K562 (cell line): ENCODE measurements around the gene SLC39A5. TPM values are rescaled to one million over a fixed set of nuclear protein-coding genes. Genes with fewer than 3 reads are reported as not detected.
A peak's percentile ranks its signal among the peaks of the same experiment; 100 is the strongest.

Experiments
- ESRRA ChIP-seq: fragments of 450-650 bp; IDR thresholded peaks from 2 replicates; pipeline ENCODE4 v1.6.1; 2014; ENCODE audit warnings: low read depth, mild to moderate bottlenecking, moderate library complexity, borderline replicate concordance
- EZH2 ChIP-seq: IDR thresholded peaks from 2 replicates; pipeline ENCODE4 v1.6.1; 2012; ENCODE audit warnings: low read depth, mild to moderate bottlenecking, inconsistent platforms, low read length, borderline replicate concordance
- GATAD2A ChIP-seq: fragments of 450-650 bp; IDR thresholded peaks from 2 replicates; pipeline ENCODE4 v1.6.1; 2017
- HBP1 ChIP-seq: fragments of 450-650 bp; formaldehyde crosslinking; IDR thresholded peaks from 2 replicates; pipeline ENCODE4 v1.4.0; 2022; ENCODE audit warnings: missing genetic modification characterization
- MYNN ChIP-seq, 2 experiments: sonication (generic); formaldehyde crosslinking in 1 of 2; IDR thresholded peaks; 2 replicates each; pipeline versions ENCODE4 v1.5.0 to v1.6.1; 2016 to 2020; ENCODE audit warnings: antibody characterized with exemption in 1 of 2, missing genetic modification reagents in 1 of 2
- ZMIZ1 ChIP-seq, 2 experiments: fragments of 150-350 bp in 1 of 2; IDR thresholded peaks; 2 replicates each; pipeline ENCODE4 v1.6.1; 2012 to 2016; ENCODE audit warnings: low read depth in 2 of 2, low read length in 2 of 2, mild to moderate bottlenecking in 1 of 2, moderate library complexity in 1 of 2
- ZNF766 ChIP-seq: fragments of 200-800 bp; sonication (Bioruptor generic); conservative IDR thresholded peaks from 2 replicates; pipeline ENCODE4 v1.6.1; 2016; ENCODE audit warnings: missing genetic modification characterization, missing compliant biosample characterization
- ZSCAN32 ChIP-seq: fragments of 450-650 bp; formaldehyde crosslinking; IDR thresholded peaks from 2 replicates; pipeline ENCODE4 v1.4.0; 2020; ENCODE audit warnings: mild to moderate bottlenecking, moderate library complexity
- polyA plus RNA-seq, 8 experiments: library from polyadenylated mRNA; depleted of rRNA in 4 of 8; stranded (reverse) in 5 of 8; unstranded in 3 of 8; fragments of >200 nt; fragmentation: Nextera tagmentation in 2 of 8; fragmentation: Illumina TruSeq in 1 of 8; extraction: Ambion mirVana in 2 of 8; extraction: Trizol in 1 of 8; gene quantifications; 2 replicates each; pipeline versions ENCODE4 v1.2.1 to v1.2.3, GENCODE V29; 2011 to 2014; ENCODE audit warnings: inconsistent platforms in 1 of 8, missing spikeins in 1 of 8
- total RNA-seq, 7 experiments: library from RNA; depleted of rRNA in 6 of 7; stranded (reverse); fragments of >200 nt in 6 of 7; fragmentation: Illumina TruSeq in 2 of 7; extraction: Trizol in 2 of 7; gene quantifications; 2 replicates each; pipeline versions ENCODE4 v1.2.1 to v1.2.3, GENCODE V29; 2011 to 2021; ENCODE audit warnings: low replicate concordance in 1 of 7
- TF ChIP-seq, protein P1 (sequence below): sonication (generic); IDR thresholded peaks from 2 replicates; pipeline ENCODE4 v1.6.1; 2016
- TF ChIP-seq, protein P2 (sequence below): fragments of 250-450 bp; sonication (Bioruptor Pico); IDR thresholded peaks from 2 replicates; pipeline ENCODE4 v1.9.0; 2021; ENCODE audit warnings: mild to moderate bottlenecking, inconsistent platforms
- TF ChIP-seq, protein P3 (sequence below): fragments of 250-450 bp; sonication (Bioruptor Pico); IDR thresholded peaks from 2 replicates; pipeline ENCODE4 v1.5.0; 2020; ENCODE audit warnings: mild to moderate bottlenecking

SLC39A5 gene
- total and polyA plus RNA-seq, 9 of the 15 experiments (the other 6 are each of a cell fraction or from before 2014, with no cell fraction given) = 0.08 to 0.10 TPM; not detected in 7

- TF ChIP-seq ZMIZ1 (IDR thresholded peaks at IDR 0.05; ENCODE audit: low read depth in 2 of 2, low read length in 2 of 2) = peak in 1 of 2 experiments; percentile 56; a peak in 2 of 4 replicates
- TF ChIP-seq EZH2 = no peak
- 0 out of 2 replicates have a peak, but pooled peaks have one; percentile 12 for TF ChIP-seq MYNN (IDR thresholded peaks at IDR 0.05)
- TF ChIP-seq MYNN (CRISPR knock-in tag; IDR thresholded peaks at IDR 0.05) = no peak
- TF ChIP-seq, protein P1, sequence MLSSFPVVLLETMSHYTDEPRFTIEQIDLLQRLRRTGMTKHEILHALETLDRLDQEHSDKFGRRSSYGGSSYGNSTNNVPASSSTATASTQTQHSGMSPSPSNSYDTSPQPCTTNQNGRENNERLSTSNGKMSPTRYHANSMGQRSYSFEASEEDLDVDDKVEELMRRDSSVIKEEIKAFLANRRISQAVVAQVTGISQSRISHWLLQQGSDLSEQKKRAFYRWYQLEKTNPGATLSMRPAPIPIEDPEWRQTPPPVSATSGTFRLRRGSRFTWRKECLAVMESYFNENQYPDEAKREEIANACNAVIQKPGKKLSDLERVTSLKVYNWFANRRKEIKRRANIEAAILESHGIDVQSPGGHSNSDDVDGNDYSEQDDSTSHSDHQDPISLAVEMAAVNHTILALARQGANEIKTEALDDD = peak; percentile 75; the same call in 1 of the 2 replicates
- TF ChIP-seq, protein P2, sequence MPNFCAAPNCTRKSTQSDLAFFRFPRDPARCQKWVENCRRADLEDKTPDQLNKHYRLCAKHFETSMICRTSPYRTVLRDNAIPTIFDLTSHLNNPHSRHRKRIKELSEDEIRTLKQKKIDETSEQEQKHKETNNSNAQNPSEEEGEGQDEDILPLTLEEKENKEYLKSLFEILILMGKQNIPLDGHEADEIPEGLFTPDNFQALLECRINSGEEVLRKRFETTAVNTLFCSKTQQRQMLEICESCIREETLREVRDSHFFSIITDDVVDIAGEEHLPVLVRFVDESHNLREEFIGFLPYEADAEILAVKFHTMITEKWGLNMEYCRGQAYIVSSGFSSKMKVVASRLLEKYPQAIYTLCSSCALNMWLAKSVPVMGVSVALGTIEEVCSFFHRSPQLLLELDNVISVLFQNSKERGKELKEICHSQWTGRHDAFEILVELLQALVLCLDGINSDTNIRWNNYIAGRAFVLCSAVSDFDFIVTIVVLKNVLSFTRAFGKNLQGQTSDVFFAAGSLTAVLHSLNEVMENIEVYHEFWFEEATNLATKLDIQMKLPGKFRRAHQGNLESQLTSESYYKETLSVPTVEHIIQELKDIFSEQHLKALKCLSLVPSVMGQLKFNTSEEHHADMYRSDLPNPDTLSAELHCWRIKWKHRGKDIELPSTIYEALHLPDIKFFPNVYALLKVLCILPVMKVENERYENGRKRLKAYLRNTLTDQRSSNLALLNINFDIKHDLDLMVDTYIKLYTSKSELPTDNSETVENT (CRISPR knock-in tag) = peak; percentile 86
- peak; percentile 67; the same call in 1 of the 2 replicates for TF ChIP-seq ZNF766 (CRISPR knock-in tag)
- no peak for TF ChIP-seq HBP1 (CRISPR knock-in tag)
- TF ChIP-seq ESRRA = peak; percentile 56; the same call in 1 of the 2 replicates
- TF ChIP-seq, protein P3, sequence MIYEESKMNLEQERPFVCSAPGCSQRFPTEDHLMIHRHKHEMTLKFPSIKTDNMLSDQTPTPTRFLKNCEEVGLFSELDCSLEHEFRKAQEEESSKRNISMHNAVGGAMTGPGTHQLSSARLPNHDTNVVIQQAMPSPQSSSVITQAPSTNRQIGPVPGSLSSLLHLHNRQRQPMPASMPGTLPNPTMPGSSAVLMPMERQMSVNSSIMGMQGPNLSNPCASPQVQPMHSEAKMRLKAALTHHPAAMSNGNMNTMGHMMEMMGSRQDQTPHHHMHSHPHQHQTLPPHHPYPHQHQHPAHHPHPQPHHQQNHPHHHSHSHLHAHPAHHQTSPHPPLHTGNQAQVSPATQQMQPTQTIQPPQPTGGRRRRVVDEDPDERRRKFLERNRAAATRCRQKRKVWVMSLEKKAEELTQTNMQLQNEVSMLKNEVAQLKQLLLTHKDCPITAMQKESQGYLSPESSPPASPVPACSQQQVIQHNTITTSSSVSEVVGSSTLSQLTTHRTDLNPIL (CRISPR knock-in tag) = no peak
- no peak for TF ChIP-seq ZSCAN32 (CRISPR knock-in tag)
- 0 out of 2 replicates have a peak, but pooled peaks have one; percentile 39 for TF ChIP-seq GATAD2A
These were observed 7.9 kb upstream of the SLC39A5 start, which contains the start of gene RNF41 (continued) for GRCh38 chr12:56221757-56222530.
